Muscle layer of duodenum (tissue), 2 donors: ENCODE measurements around the gene HDAC7.

ENCODE experiments used
- H3K27ac ChIP-seq: one replicate; pipeline ENCODE4 v1.7.0; 2013; ENCODE audit warnings: mild to moderate bottlenecking, low read length
- H3K27me3 ChIP-seq: one replicate; pipeline ENCODE4 v1.7.0; 2013; ENCODE audit warnings: low read depth, mild to moderate bottlenecking, control low read depth, low read length
- H3K36me3 ChIP-seq, 2 donors: one replicate each; pipeline ENCODE4 v1.7.0; 2013; ENCODE audit warnings: low read length in 2 of 2, control low read depth in 1 of 2, mild to moderate bottlenecking in 1 of 2; ENCODE audit not compliant: insufficient read depth in 2 of 2, control insufficient read depth in 1 of 2
- H3K4me1 ChIP-seq, 2 donors: one replicate each; pipeline ENCODE4 v1.7.0; 2013; ENCODE audit warnings: low read length in 2 of 2, mild to moderate bottlenecking in 2 of 2, control low read depth in 1 of 2, moderate library complexity in 1 of 2; ENCODE audit not compliant: insufficient read depth in 2 of 2, control insufficient read depth in 1 of 2
- H3K4me3 ChIP-seq, 2 donors: one replicate each; pipeline ENCODE4 v1.7.0; 2013; ENCODE audit warnings: low read length in 2 of 2, low read depth in 1 of 2, mild to moderate bottlenecking in 1 of 2
- H3K9me3 ChIP-seq, 2 donors: one replicate each; pipeline ENCODE4 v1.7.0; 2013; ENCODE audit warnings: low read length in 2 of 2, control low read depth in 1 of 2, mild to moderate bottlenecking in 1 of 2; ENCODE audit not compliant: control insufficient read depth in 1 of 2
- donor health status: healthy.

Gene HDAC7

DNA sequence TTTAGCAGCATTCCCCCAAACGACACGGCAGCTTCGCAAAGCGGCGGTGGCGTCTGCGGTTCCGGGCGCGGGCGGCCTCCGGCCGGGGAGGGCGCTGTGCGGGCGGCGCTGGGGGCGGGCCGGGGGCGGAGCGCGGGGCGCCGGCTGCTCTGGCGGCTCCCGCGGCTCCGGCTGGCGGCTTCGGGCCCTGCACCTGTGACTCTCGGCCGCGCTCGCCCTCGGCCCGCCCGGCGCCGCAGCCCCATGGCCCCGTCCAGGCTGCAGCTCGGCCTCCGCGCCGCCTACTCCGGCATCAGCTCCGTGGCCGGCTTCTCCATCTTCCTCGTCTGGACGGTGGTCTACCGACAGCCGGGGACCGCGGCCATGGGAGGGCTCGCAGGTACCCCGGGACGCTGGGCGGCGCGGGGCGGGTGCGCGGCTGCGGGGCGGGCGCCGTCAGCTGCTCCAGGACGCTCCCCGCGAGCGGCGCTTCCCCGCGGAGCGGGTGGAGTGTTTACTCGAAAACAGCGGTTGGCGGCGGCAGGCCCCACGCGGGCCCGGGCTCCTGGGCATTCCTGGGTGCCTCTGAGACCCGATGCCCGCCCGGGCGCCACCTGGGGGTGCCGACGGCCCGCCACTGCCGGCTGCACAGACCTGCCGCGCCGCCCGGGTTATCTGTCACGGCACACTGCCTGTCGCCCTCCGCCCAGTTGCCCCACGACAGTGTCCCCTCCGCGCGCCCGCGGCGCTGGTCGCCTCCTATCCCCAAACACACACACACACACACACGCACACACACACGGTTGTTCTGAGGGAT, 46.4 kb downstream of the HDAC7 start, which contains the start of gene SLC48A1:
TSS of gene SLC48A1 (plus strand) at position 177 of the 796 bp plus-strand sequence. CDS start at position 244, 67 bp downstream.
- no peaks in the 10 kb centered on the region for H3K27me3 ChIP-seq
- no peaks in the 10 kb centered on the region for H3K9me3 ChIP-seq
- peak within 1 kb of the TSS; percentile 60 to 78 for H3K4me3 ChIP-seq
- H3K4me1 ChIP-seq: peaks cover 21 to 46% of the 10 kb centered on the region in 2 donors
- no peaks in the 10 kb centered on the region for H3K36me3 ChIP-seq
- H3K27ac ChIP-seq: no peak within 1 kb of the TSS

DNA sequence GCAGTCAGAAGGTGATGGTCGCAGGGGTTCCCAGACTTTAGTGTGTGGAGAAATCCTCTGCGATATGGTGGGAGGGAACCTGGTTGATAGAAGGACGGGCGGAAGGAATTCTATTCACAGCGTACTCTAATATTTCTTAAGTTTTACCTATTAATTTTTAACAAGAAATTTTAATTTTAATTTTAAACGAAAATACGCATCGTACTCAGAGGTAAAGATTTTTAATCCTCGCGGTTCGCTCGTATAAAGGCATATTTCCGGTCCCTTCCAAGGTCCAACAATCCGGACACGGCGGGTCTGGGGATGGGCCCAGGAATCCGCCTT, 47.0 kb downstream of the HDAC7 start:
- Histone ChIP-seq H3K4me1 (peaks cover 21 to 40% of the 10 kb centered on the region in 2 donors), H3K9me3 (no peaks in the 10 kb centered on the region), H3K27ac (no peak overlapping the region), H3K27me3 (no peaks in the 10 kb centered on the region), H3K36me3 (no peaks in the 10 kb centered on the region), H3K4me3 (peak overlapping the region; percentile 26 to 78)

DNA sequence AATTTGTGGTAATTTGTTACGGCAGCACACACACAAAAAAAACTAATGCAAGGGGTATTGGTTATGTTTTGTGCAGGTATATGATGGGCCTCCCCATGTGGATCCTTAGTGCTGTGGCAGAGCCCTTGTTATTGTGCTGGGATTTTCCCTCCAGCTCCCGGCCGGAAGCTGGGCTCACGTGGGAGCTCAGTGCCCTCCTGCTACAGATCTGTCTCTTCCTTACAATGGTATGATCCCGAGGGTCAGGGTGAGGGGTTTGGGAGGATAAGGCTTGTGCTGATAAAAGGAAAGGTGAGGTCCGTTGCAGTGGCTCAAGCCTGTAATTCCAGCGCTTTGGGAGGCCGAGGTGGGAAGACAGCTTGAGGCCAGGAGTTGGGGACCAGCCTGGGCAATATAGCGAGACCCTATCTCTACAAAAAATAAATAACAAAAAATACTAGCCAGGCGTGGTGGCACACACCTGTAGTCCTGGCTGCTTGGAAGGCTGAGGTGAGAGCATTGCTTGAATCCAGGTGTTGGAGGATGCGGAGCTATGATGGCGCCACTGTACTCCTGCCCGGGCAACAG, 47.5 kb downstream of the HDAC7 start:
- no peak overlapping the region for H3K27ac ChIP-seq
- no peaks in the 10 kb centered on the region for H3K27me3 ChIP-seq
- no peaks in the 10 kb centered on the region for H3K9me3 ChIP-seq
- H3K4me1 ChIP-seq: peaks cover 21 to 35% of the 10 kb centered on the region in 2 donors
- no peaks in the 10 kb centered on the region for H3K36me3 ChIP-seq
- H3K4me3 ChIP-seq: peak overlapping the region; percentile 26 to 78

DNA sequence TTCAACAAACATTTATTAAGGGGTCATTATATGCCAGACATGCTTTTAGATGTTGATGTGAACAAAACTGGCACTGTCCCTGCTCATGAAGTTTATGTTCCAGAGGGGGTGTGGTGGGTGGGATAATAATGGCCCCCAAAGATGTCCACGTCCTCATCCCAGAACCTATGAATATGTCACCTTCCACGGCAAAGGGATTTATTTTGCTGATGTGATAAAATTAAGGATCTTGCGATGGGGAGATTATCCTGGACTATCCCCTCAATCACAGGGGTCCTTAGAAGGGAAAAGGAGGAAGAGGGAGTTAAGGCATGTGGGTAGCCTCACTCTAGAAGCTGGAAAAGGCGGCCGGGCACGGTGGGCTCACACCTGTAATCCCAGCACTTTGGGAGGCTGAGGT, 48.4 kb downstream of the HDAC7 start:
- H3K4me1 ChIP-seq: peaks cover 13 to 26% of the 10 kb centered on the region in 2 donors
- H3K27ac ChIP-seq: no peak overlapping the region
- H3K9me3 ChIP-seq: no peaks in the 10 kb centered on the region
- no peaks in the 10 kb centered on the region for H3K36me3 ChIP-seq
- no peak overlapping the region for H3K4me3 ChIP-seq
- no peaks in the 10 kb centered on the region for H3K27me3 ChIP-seq

DNA sequence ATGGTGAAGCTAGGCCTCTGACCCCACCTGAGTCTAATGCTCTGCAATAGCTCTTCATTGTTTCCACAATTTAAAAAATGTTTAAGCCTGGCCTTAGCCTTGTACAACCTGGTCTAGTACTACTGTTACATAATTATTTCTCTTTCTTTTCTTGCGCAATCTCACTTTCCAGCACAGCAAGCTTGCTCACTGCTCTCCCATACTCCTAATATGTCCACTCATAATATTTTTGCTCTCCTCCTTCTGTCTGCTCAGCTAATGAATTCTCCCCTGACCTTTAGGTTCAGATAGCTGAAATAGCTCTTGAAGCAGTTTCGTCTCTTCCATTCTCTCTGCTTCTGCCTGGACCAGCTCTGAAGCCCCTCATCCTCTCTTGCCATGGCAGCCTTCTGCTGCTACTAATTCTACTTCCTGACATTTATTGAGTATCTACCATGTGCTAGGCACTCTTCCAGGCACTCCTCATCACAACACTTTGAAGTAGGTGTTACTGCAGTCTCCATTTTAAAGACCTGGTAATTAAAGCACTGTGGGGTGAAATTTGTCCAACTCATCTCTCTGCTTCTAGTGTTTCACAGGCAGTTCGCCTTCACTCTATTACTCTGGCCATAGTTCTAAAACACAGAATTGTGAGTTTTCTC, 49.5 kb downstream of the HDAC7 start:
- Histone ChIP-seq H3K27me3 (no peaks in the 10 kb centered on the region), H3K4me1 (peaks cover 5 to 22% of the 10 kb centered on the region in 2 donors), H3K27ac (no peak overlapping the region), H3K9me3 (no peaks in the 10 kb centered on the region), H3K4me3 (no peak overlapping the region), H3K36me3 (no peaks in the 10 kb centered on the region)

DNA sequence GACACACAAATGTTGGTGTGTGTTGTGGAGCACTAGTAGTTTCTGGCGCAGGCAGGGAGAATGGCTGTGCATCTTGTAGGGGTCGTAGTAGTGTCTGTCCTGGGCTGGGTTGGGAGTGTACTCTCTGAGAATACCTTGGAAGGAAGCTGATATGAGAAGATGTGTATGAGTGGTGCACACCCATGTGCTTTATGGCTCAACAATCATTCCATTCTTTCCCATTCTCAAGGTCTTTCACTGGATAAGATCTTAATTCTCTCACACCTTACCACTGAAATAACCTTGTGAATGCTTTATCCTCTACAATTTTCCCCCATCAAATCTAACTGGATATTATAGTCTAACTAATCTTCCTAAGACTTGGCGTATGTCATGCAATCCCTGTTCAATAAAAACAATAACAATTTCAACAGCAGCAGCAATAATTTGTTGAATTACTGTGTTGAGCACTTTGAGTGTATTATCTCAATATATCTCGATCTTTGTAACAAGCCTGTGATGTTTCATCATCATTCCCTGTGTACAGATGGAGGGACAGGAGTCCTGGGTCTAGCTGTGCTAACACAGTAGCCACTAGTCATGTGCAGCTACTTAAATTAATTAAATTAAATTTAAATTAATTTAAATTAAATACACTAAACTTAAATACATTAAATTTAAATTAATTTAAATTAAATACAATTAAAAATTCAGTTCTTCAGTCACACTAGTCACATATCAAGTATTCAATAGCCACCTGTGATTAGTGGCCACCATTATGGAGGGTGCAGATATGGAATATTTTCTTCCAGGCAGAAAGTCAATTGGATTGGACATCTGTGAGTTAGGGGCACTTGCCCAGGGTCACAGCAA, 50.2 kb downstream of the HDAC7 start:
- no peak overlapping the region for H3K4me3 ChIP-seq
- no peaks in the 10 kb centered on the region for H3K27me3 ChIP-seq
- H3K4me1 ChIP-seq: peaks cover 0 to 14% of the 10 kb centered on the region in 2 donors
- no peaks in the 10 kb centered on the region for H3K9me3 ChIP-seq
- H3K36me3 ChIP-seq: no peaks in the 10 kb centered on the region
- no peak overlapping the region for H3K27ac ChIP-seq

DNA sequence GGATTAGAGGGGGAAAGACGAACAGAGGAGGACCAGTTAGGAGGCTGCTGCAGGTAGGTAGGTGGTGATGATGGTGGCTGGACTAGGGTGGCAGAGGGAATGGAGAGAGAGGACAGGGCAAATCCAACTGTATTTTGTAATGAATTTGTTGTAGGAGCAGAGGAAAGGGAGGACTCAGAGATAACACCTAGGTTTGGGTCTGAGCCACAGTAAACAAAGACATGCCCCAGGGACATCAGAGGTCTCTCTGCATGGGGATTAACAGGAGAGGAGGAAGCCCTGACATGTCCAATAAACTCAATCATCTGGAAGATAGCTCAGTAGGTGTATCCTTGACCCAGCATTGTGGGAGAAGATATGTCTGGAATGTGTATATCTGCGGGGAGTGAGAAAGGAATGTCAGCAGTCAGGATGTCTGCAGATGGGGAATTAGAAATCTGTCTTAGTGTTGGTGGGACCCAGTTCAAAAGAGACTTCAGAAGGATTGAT, 51.3 kb downstream of the HDAC7 start:
- H3K27me3 ChIP-seq: no peaks in the 10 kb centered on the region
- H3K9me3 ChIP-seq: no peaks in the 10 kb centered on the region
- H3K27ac ChIP-seq: no peak overlapping the region
- H3K4me1 ChIP-seq: peaks cover 0 to 6% of the 10 kb centered on the region in 2 donors
- H3K36me3 ChIP-seq: no peaks in the 10 kb centered on the region
- no peak overlapping the region for H3K4me3 ChIP-seq

DNA sequence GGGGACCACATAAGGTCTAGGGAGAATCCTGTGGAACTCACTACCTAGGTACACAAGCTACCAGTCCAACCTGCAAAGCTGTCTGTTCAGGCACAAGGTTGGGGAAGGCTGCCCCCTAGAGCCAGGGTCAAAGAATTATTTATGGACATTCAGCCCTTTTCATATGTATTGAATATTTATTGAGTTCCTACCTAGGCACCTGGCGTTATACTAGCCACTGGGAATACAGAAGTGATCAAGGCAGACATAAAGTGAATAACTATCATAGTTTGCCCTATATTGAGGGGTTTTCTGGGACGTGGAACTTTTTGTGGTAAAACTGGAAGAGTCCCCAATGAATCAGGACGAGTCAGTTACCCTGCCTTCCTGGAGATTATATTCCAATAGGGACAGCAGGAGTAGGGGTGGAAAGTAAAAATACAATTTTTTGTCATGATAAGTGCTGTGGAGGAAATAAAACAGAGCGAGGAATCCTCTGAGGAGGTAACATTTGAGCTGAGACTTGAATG, 52.4 kb downstream of the HDAC7 start:
- Histone ChIP-seq H3K27me3 (no peaks in the 10 kb centered on the region), H3K9me3 (no peaks in the 10 kb centered on the region), H3K4me1 (peaks cover 0 to 6% of the 10 kb centered on the region in 2 donors), H3K27ac (no peak overlapping the region), H3K4me3 (no peak overlapping the region), H3K36me3 (no peaks in the 10 kb centered on the region)

DNA sequence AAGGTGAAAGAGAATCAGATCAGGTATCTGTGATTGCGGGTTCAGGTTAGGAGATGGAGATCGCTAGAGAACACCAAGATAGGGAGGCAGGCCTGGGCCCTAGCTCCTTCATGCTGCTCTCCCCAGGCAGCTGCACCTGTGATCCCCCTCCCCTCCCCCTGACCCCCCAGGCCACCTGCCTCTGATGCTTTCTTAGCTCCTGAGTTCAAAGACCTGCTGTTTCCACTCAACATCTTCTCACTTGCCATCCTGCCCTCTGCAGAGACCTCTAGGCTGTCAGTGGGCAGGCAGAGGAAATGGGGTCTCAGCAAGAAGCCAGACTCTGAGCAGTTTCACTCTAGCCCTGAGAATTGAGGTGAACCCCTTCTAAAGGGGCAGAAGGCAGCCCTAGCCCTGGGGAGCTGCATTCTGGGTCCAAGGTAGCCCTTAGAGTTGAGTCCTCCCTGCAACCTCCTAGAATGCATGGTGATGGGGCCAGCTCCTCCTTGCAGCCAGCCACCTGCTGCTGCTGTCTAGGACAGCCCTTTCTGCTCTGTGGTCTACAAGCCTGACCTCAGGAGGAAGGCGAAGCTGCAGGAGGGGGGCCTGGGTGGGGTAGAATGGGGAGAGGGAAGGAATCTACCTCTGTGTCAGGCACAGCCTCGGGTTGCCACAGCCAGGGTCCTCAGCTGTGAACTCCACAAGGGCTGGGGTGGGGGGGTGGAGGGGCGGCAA, 53.0 kb downstream of the HDAC7 start:
- no peaks in the 10 kb centered on the region for H3K9me3 ChIP-seq
- no peak overlapping the region for H3K27ac ChIP-seq
- H3K4me1 ChIP-seq: peaks cover 0 to 6% of the 10 kb centered on the region in 2 donors
- no peaks in the 10 kb centered on the region for H3K36me3 ChIP-seq
- H3K27me3 ChIP-seq: no peaks in the 10 kb centered on the region
- no peak overlapping the region for H3K4me3 ChIP-seq

DNA sequence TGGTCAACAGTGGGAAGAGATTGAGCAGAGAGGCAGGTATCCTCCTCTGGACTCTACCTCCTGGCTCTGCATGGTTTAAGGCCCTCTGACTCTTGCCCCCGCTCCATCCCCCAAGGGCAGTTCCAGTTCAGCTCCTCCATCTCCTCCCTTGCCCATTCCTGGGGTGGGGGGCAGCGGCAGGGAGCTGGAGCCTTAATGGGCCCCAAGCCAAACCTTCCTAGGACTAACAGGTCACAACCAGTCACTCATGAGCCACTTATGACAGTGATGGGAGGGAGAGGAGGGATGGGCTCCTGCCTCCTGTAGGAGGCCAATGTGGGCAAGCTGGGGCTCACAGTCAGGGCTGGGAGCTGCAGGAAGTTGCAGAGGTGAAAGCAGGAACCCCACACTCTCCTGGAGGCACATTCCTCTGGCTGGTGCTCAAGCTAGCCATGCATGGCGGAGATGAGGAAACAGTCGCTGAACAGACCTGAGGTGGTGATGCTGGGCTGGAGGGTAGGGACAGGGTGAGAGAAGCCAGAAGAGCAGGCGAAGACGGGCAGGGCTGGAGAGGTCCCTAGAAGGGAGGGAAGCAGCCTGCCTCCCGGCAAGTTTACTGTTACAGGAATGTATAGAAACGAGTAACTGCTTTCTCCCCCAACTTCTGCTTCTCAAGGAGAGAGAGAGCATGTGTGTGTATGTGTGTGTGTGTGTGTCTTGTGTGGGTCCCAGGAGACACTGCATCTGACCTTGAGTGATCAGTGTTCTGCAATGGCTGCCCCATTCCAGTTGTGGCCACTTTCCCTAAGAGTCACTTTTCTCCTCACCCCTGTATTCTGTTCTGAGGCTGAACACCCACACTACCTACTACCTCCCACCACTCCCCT, 56.0 kb downstream of the HDAC7 start:
- Histone ChIP-seq H3K27me3 (no peaks in the 10 kb centered on the region), H3K4me1 (peaks cover 0 to 13% of the 10 kb centered on the region in 2 donors), H3K9me3 (no peaks in the 10 kb centered on the region), H3K27ac (no peak overlapping the region), H3K36me3 (no peaks in the 10 kb centered on the region), H3K4me3 (no peak overlapping the region)
